OCI-LY1 (cell line): ENCODE data around the gene LRIT2.

ENCODE experiments used
- EZH2 ChIP-seq: fragments of 200-600 bp; sonication (generic), shearing (Covaris generic); IDR thresholded peaks from 2 replicates; pipeline ENCODE4 v1.8.0; 2017; ENCODE audit warnings: borderline replicate concordance, mixed run types, mild to moderate bottlenecking, antibody characterized with exemption, low read length, moderate library complexity, mixed read lengths
- TF ChIP-seq, protein P1 (sequence below): fragments of 200-600 bp; sonication (generic), shearing (Covaris generic); IDR thresholded peaks from 2 replicates; pipeline ENCODE4 v1.5.1; 2017; ENCODE audit warnings: mild to moderate bottlenecking, antibody characterized with exemption, low read length, moderate library complexity, mixed read lengths

DNA sequence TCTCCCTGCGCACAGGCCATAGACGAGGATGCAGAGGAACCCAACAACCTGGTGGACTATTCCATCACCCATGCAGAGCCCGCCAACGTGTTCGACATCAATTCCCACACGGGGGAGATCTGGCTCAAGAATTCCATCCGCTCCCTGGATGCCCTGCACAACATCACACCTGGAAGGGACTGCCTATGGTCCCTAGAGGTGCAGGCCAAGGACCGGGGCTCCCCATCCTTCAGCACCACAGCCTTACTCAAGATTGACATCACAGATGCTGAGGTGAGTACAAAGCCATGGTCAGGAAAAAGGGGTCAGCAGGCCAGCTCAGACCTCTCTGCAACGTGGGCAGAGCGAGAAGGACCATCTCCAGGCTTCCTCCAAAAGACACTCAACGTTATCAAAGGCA lies 12.3 kb downstream of the LRIT2 start:
- TF ChIP-seq, protein P1, sequence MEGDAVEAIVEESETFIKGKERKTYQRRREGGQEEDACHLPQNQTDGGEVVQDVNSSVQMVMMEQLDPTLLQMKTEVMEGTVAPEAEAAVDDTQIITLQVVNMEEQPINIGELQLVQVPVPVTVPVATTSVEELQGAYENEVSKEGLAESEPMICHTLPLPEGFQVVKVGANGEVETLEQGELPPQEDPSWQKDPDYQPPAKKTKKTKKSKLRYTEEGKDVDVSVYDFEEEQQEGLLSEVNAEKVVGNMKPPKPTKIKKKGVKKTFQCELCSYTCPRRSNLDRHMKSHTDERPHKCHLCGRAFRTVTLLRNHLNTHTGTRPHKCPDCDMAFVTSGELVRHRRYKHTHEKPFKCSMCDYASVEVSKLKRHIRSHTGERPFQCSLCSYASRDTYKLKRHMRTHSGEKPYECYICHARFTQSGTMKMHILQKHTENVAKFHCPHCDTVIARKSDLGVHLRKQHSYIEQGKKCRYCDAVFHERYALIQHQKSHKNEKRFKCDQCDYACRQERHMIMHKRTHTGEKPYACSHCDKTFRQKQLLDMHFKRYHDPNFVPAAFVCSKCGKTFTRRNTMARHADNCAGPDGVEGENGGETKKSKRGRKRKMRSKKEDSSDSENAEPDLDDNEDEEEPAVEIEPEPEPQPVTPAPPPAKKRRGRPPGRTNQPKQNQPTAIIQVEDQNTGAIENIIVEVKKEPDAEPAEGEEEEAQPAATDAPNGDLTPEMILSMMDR = no peak
- no peak for TF ChIP-seq EZH2
